GM12865 (cell line): ENCODE results near the gene TRIB2.
A peak's percentile ranks its signal among the peaks of the same experiment; 100 is the strongest.

ENCODE experiments used
- DNase-seq: peaks from one replicate; pipeline ENCODE4 v3.0.0; 2010; ENCODE audit warnings: low read depth
- H3K4me3 ChIP-seq: 2 replicates; pipeline ENCODE4 v1.5.1; 2011; ENCODE audit warnings: mild to moderate bottlenecking, low read depth, low read length, control low read depth
- CTCF ChIP-seq: IDR thresholded peaks from 2 replicates; pipeline ENCODE4 v1.5.1; 2011; ENCODE audit warnings: low read length, control low read depth, low read depth, inconsistent platforms; ENCODE audit not compliant: insufficient read depth; ENCODE audit errors: missing control alignments

Gene TRIB2

GRCh38 chr2:12715258-12716031 is 1.3 kb upstream of the TRIB2 start:
- peak overlapping the region; percentile 82; the same call in 1 of the 2 replicates for H3K4me3 ChIP-seq
- no peak for TF ChIP-seq CTCF
- no peak for DNase-seq

GRCh38 chr2:12716032-12716281 is 779 bp upstream of the TRIB2 start:
- DNase-seq = peak; percentile 82
- peak; percentile 74 for TF ChIP-seq CTCF
- H3K4me3 ChIP-seq = peak overlapping the region; percentile 82

- H3K4me3 ChIP-seq = peak overlapping the region; percentile 79
- peak; percentile 67 for DNase-seq
- peak; percentile 20 for TF ChIP-seq CTCF
Measured at GRCh38 chr2:12717191-12718014, 667 bp downstream of the TRIB2 start.

GRCh38 chr2:12718015-12718671 is 1.4 kb downstream of the TRIB2 start:
- DNase-seq = no peak
- TF ChIP-seq CTCF = no peak
- H3K4me3 ChIP-seq = peak overlapping the region; percentile 79

GRCh38 chr2:12718711-12719399 is 2.1 kb downstream of the TRIB2 start:
- peak overlapping the region; percentile 79 for H3K4me3 ChIP-seq

More at GRCh38 chr2:12718711-12719399, 2.1 kb downstream of the TRIB2 start:
- no peak for DNase-seq
- no peak for TF ChIP-seq CTCF
